ENCODE data around the gene APC2.
"Not testable (repeated sequence)": the region's sequence is repeated elsewhere in the genome, so short reads cannot be mapped to it uniquely, and the experiment has no call there.

Gene APC2

GRCh38 chr19:1514295-1514661 lies 64.4 kb downstream of the APC2 start:
- no peak for DNase-seq

- no peak for DNase-seq
Measured at GRCh38 chr19:1514986-1515721, 65.2 kb downstream of the APC2 start.

GRCh38 chr19:1516395-1516753 lies 66.5 kb downstream of the APC2 start:
- DNase-seq: no peak

- DNase-seq: no peak
Measured at GRCh38 chr19:1518471-1518870, 68.5 kb downstream of the APC2 start.

- DNase-seq: not testable (repeated sequence)
Measured at GRCh38 chr19:1519802-1520201, 69.9 kb downstream of the APC2 start.

- DNase-seq: no peak
Measured at GRCh38 chr19:1520203-1520780, 70.4 kb downstream of the APC2 start.

- no peak for DNase-seq
Measured at GRCh38 chr19:1521636-1522035, 71.7 kb downstream of the APC2 start.

- no peak for DNase-seq
Measured at GRCh38 chr19:1522061-1522460, 72.1 kb downstream of the APC2 start.

GRCh38 chr19:1522838-1523237 lies 72.9 kb downstream of the APC2 start:
- DNase-seq: no peak

Data from NCI-H1105 (cell line).